Endothelial cell of umbilical vein (primary cell): ENCODE results near the gene TBC1D5. TPM values are rescaled to one million over a fixed set of nuclear protein-coding genes. Genes with fewer than 3 reads are reported as not detected.

Source experiments
- BruUV-seq: library from RNA; stranded (reverse); fragments of 400-500 nt; replicated peaks from 2 replicates; lab custom pipeline; 2021; lab: Mats Ljungman, UMichigan
- CTCF ChIA-PET: fragments of 300-600, 350-600 bp; sonication (Branson Sonifier 250); formaldehyde crosslinking; loops from one replicate; lab custom pipeline; 2021; ENCODE audit warnings: antibody characterized with exemption, inconsistent platforms; lab: Charles Lee
- POLR2A ChIA-PET: fragments of 300-600, 350-600 bp; sonication (Branson Sonifier 250); formaldehyde crosslinking; loops from one replicate; lab custom pipeline; 2021; ENCODE audit warnings: antibody characterized with exemption, inconsistent platforms; lab: Charles Lee
- DNase-seq: peaks from one replicate; pipeline ENCODE4 v3.0.0-alpha.2; 2011; ENCODE audit warnings: low read depth, low spot score
- FAIRE-seq: peaks from 2 replicates; lab custom pipeline; 2011; peaks lifted over from hg19 to GRCh38; lab: Jason Lieb, UNC
- H2AFZ ChIP-seq: 2 replicates; pipeline ENCODE4 v1.6.0; 2012; ENCODE audit warnings: low read depth, low read length, control low read depth, inconsistent platforms
- H3K27ac ChIP-seq: 2 replicates; pipeline ENCODE4 v1.5.1; 2011; ENCODE audit warnings: low read depth, mild to moderate bottlenecking, control low read depth, low read length, moderate library complexity; ENCODE audit not compliant: insufficient read depth
- H3K27me3 ChIP-seq, 2 experiments: 2 replicates each; pipeline versions ENCODE4 v1.6.0 to v1.6.1; 2011; ENCODE audit warnings: low read length in 2 of 2, mixed read lengths in 1 of 2; ENCODE audit not compliant: control insufficient read depth in 2 of 2, insufficient read depth in 2 of 2
- H3K36me3 ChIP-seq, 2 experiments: 2 replicates in 1 of 2; 3 replicates in 1 of 2; pipeline ENCODE4 v1.5.1; 2011; ENCODE audit warnings: low read length in 2 of 2, mild to moderate bottlenecking in 1 of 2, moderate library complexity in 1 of 2; ENCODE audit not compliant: control insufficient read depth in 2 of 2, insufficient read depth in 2 of 2; ENCODE audit errors: extremely low read depth in 1 of 2
- H3K4me1 ChIP-seq: 3 replicates; pipeline ENCODE4 v1.5.1; 2011; ENCODE audit warnings: mild to moderate bottlenecking, low read length; ENCODE audit not compliant: control insufficient read depth, insufficient read depth; ENCODE audit errors: extremely low read depth
- H3K4me2 ChIP-seq: 2 replicates; pipeline ENCODE4 v1.6.1; 2011; ENCODE audit warnings: low read length, control low read depth, mixed read lengths; ENCODE audit not compliant: insufficient read depth
- H3K4me3 ChIP-seq, 3 experiments: fragments of 200-600 bp in 1 of 3; sonication (generic), shearing (Covaris generic) in 1 of 3; replicated peaks in 1 of 3; 2 replicates each; pipeline ENCODE4 v1.5.1; 2011 to 2016; ENCODE audit warnings: control low read depth in 3 of 3, low read length in 3 of 3, mild to moderate bottlenecking in 2 of 3, inconsistent platforms in 1 of 3, low read depth in 1 of 3, moderate library complexity in 1 of 3; ENCODE audit not compliant: insufficient read depth in 1 of 3
- H3K79me2 ChIP-seq: 2 replicates; pipeline ENCODE4 v1.6.0; 2012; ENCODE audit warnings: low read length, inconsistent platforms; ENCODE audit not compliant: control insufficient read depth, insufficient read depth
- H3K9ac ChIP-seq: replicated peaks from 2 replicates; pipeline ENCODE3; 2011; ENCODE audit warnings: low read length, control low read depth; ENCODE audit not compliant: insufficient read depth; ENCODE audit errors: extremely low read depth
- H3K9me1 ChIP-seq: replicated peaks from 3 replicates; pipeline ENCODE4 v1.6.0; 2011; ENCODE audit warnings: mild to moderate bottlenecking, low read length; ENCODE audit not compliant: control insufficient read depth, insufficient read depth; ENCODE audit errors: extremely low read depth
- H3K9me3 ChIP-seq: replicated peaks from 2 replicates; pipeline ENCODE4 v1.5.1; 2012; ENCODE audit warnings: low read length, inconsistent platforms; ENCODE audit not compliant: control insufficient read depth, insufficient read depth
- H4K20me1 ChIP-seq: replicated peaks from 2 replicates; pipeline ENCODE3; 2011; ENCODE audit warnings: mild to moderate bottlenecking, low read length; ENCODE audit not compliant: control insufficient read depth, insufficient read depth; ENCODE audit errors: extremely low read depth
- CTCF ChIP-seq, 2 donors: IDR thresholded peaks; 1 replicate in 1 of 2; 2 replicates in 1 of 2; pipeline ENCODE4 v1.5.1; 2011; ENCODE audit warnings: low read length in 2 of 2, mild to moderate bottlenecking in 2 of 2, moderate library complexity in 2 of 2, control low read depth in 1 of 2, inconsistent platforms in 1 of 2, low read depth in 1 of 2; ENCODE audit not compliant: insufficient read depth in 1 of 2; ENCODE audit errors: extremely low read depth in 1 of 2
- EZH2 ChIP-seq: IDR thresholded peaks from 2 replicates; pipeline ENCODE4 v1.6.1; 2012; ENCODE audit warnings: borderline replicate concordance, low read depth, mild to moderate bottlenecking, moderate library complexity, low read length, inconsistent platforms; ENCODE audit not compliant: severe bottlenecking
- FOS ChIP-seq: IDR thresholded peaks from 2 replicates; pipeline ENCODE4 v1.6.1; 2011; ENCODE audit warnings: mild to moderate bottlenecking, low read length, moderate library complexity, borderline replicate concordance; ENCODE audit not compliant: insufficient read depth
- GATA2 ChIP-seq: IDR thresholded peaks from 2 replicates; pipeline ENCODE4 v1.7.0; 2011; ENCODE audit warnings: low read depth, mild to moderate bottlenecking, moderate library complexity, mixed read lengths, low read length; ENCODE audit not compliant: insufficient read length, insufficient read depth
- JUN ChIP-seq: IDR thresholded peaks from 2 replicates; pipeline ENCODE4 v1.6.1; 2011; ENCODE audit warnings: borderline replicate concordance, low read depth; ENCODE audit not compliant: insufficient read length, insufficient read depth
- MYC ChIP-seq: IDR thresholded peaks from one replicate; pipeline ENCODE4 v1.6.1; 2011; ENCODE audit warnings: mild to moderate bottlenecking, low read depth, low read length
- POLR2A ChIP-seq: IDR thresholded peaks from 2 replicates; pipeline ENCODE4 v1.6.1; 2012; ENCODE audit warnings: low read depth, mild to moderate bottlenecking, control low read depth, low read length
- POLR2AphosphoS5 ChIP-seq: IDR thresholded peaks from 2 replicates; pipeline ENCODE4 v1.6.1; 2012; ENCODE audit warnings: low read depth, mild to moderate bottlenecking, control low read depth, low read length, moderate library complexity; ENCODE audit not compliant: insufficient read depth
- dilution Hi-C: fragments of 300-500 bp; cut with MboI; formaldehyde crosslinking; loops from one replicate; pipeline ENCODE4 v1.15.0; 2019; ENCODE audit warnings: low sequenced_read_pairs; ENCODE audit not compliant: extremely low pct_ligation_motif_present
- intact Hi-C: fragments of 100-400 bp; cut with micrococcal nuclease; formaldehyde crosslinking; loops from one replicate; pipeline ENCODE4 v1.10.0; 2022
- polyA plus RNA-seq, 4 experiments: library from polyadenylated mRNA; depleted of rRNA in 3 of 4; stranded (reverse) in 3 of 4; unstranded in 1 of 4; fragments of >200 nt; gene quantifications; 2 replicates each; pipeline versions ENCODE4 v1.2.1 to v1.2.3, GENCODE V29; 2011 to 2012; ENCODE audit warnings: missing spikeins in 1 of 4
- total RNA-seq: library from RNA; stranded (reverse); gene quantifications from 2 replicates; pipeline ENCODE4 v1.2.3, GENCODE V29; 2021
- TF ChIP-seq, protein P1 (sequence below): IDR thresholded peaks from 2 replicates; pipeline ENCODE4 v1.6.1; 2011; ENCODE audit not compliant: insufficient read depth, insufficient read length

TBC1D5 gene
- total and polyA plus RNA-seq, 2 donors (not counting 3 experiments of a cell fraction or from before 2014, with no cell fraction given): 17.5 to 44.7 TPM

DNA sequence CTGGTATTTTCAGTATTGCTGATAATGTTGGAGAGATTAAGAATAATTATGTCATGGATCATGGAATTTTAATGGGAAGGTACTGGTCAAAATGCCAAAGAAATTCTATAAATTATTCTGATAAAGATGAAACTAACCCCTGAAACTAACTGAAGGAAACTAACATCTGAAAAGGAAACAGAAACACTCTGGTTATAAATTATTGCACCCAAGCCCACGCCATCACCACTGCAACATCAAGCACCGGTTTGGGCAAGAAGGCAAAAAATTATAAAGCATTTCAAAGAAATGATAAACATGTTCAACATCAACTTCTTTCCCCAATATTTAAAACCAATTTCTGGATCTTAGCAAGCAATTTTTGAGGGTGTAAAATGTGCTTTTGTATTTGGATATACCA, 372.5 kb downstream of the TBC1D5 start:
- Histone ChIP-seq H4K20me1 (no peaks in the 10 kb centered on the region), H2AFZ (no peak overlapping the region), H3K9me1 (no peaks in the 10 kb centered on the region), H3K4me2 (no peak overlapping the region), H3K9me3 (no peaks in the 10 kb centered on the region), H3K27me3 (no peaks in the 10 kb centered on the region), H3K4me3 (no peak overlapping the region), H3K4me1 (no peaks in the 10 kb centered on the region), H3K9ac (no peak overlapping the region), H3K27ac (no peak overlapping the region), H3K36me3 (no peaks in the 10 kb centered on the region), H3K79me2 (no peaks in the 10 kb centered on the region)
- FAIRE-seq: no peak
- dilution Hi-C loops (no loop called here), intact Hi-C loops (no loop called here)
- TF ChIP-seq POLR2A (no peak), EZH2 (no peak)
- ChIA-PET CTCF (no interaction called here), POLR2A (no interaction called here)
- no TSS peak for BruUV-seq
- DNase-seq: no peak

DNA sequence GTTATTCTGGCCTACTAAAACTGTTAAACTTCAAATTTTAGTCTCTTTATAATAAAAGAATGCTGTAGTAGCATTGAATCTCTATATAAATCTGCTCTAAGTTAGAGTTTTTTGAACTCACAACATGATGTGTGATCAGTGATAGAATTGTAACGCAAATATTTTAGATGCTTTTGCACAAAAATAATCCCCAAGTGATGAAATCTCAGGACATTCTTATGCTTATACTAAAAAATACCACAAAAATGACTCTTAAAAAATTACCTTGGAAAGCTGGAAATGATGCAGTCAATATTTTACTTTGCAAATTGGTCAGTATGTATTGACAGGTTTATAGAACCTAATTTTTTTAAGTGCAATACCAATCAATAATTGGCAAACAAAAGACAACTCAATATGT, 375.3 kb downstream of the TBC1D5 start:
- BruUV-seq: no TSS peak

More for the DNA sequence above, 375.3 kb downstream of the TBC1D5 start:
- Histone ChIP-seq H3K4me3 (no peak overlapping the region), H3K27ac (no peak overlapping the region), H3K9ac (no peak overlapping the region), H3K27me3 (no peaks in the 10 kb centered on the region), H3K4me1 (no peaks in the 10 kb centered on the region), H3K9me3 (no peaks in the 10 kb centered on the region), H4K20me1 (no peaks in the 10 kb centered on the region), H3K79me2 (no peaks in the 10 kb centered on the region), H3K36me3 (no peaks in the 10 kb centered on the region), H3K9me1 (no peaks in the 10 kb centered on the region), H2AFZ (no peak overlapping the region), H3K4me2 (no peak overlapping the region)
- CTCF ChIA-PET: no interaction called here
- no peak for TF ChIP-seq FOS
- no peak for TF ChIP-seq POLR2A
- TF ChIP-seq MYC: no peak
- no peak for TF ChIP-seq POLR2AphosphoS5
- no peak for TF ChIP-seq EZH2
- TF ChIP-seq, protein P1, sequence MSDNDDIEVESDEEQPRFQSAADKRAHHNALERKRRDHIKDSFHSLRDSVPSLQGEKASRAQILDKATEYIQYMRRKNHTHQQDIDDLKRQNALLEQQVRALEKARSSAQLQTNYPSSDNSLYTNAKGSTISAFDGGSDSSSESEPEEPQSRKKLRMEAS: no peak
- no peak for TF ChIP-seq JUN
- TF ChIP-seq CTCF (IDR thresholded peaks at IDR 0.05; ENCODE audit: extremely low read depth in 1 of 2, insufficient read depth in 1 of 2, low read depth in 1 of 2, low read length in 2 of 2): no peak
- TF ChIP-seq GATA2: no peak
- POLR2A ChIA-PET: no interaction called here
- no peak for FAIRE-seq
- no peak for DNase-seq
- dilution Hi-C loops (no loop called here), intact Hi-C loops (no loop called here)
